Fibroblast of pulmonary artery (primary cell): ENCODE results near the gene DOCK10.
A peak's percentile ranks its signal among the peaks of the same experiment; 100 is the strongest.

Source experiments
- DNase-seq: peaks from one replicate; pipeline ENCODE4 v3.0.0-alpha.2; 2010; ENCODE audit warnings: low read depth
- H3K4me3 ChIP-seq: replicated peaks from 2 replicates; pipeline ENCODE4 v1.5.1; 2011; ENCODE audit warnings: low read depth, mild to moderate bottlenecking, control low read depth, low read length, moderate library complexity
- CTCF ChIP-seq: IDR thresholded peaks from 2 replicates; pipeline ENCODE4 v1.5.1; 2011; ENCODE audit warnings: mild to moderate bottlenecking, control low read depth, low read length, inconsistent platforms; ENCODE audit errors: missing control alignments

Gene DOCK10

GRCh38 chr2:224887141-224887540, 155.1 kb downstream of the DOCK10 start:
- DNase-seq: peak; percentile 54
- H3K4me3 ChIP-seq: no peak overlapping the region
- peak; percentile 1 for TF ChIP-seq CTCF

DNA sequence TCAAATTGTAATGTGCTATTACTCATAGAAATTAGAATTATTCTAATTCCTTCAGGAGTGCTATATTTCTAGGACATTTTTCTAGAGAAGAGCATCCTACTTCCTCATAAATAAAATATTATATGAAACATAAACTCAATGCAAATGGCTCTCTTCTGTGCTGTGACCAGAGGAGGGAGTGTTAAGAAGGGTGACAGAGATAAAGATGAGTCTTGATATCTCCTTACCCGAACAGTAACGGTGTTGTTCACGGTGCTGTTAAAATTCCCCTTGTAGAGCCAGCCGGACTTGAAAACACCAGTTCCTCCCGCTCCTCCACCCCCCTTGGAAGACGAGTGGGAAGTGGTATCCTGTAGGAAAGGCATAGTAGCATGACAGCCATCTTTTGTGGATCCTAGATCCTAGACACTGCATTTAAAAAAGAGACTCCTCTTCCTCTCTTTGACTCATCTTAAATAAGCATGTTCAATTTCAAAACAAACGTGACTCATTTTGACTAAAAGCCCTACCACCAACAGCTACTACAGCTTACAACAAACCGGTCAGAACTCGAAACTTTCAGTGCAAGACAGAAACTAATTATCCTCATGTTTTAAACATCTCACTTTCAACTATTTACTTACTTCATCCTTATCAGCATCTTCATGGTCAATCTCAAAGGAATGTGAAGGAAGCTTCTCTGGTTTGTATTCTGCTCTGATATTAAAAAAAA, 156.3 kb downstream of the DOCK10 start:
- TF ChIP-seq CTCF: no peak
- peak overlapping the region; percentile 6 for H3K4me3 ChIP-seq
- DNase-seq: peak; percentile 68

DNA sequence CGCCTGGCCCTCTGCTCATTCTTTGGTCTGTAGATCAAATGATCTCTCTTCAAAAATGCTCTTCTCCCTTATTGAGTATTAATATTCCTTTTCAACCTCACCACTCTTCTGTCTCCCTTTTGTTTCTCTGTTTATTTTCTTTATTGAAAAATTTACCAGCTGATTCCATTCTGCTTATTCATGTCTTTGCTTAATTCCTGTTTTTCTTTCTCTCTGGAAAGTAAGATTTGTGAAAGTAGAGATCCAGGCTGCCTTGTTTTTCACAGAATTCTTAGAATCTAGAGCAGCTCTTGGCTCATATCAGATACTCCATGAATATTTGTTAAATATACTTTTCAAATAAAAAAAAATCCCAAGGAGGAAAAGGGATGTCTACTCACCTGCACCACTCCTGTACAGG, 157.0 kb downstream of the DOCK10 start:
- no peak for DNase-seq
- no peak overlapping the region for H3K4me3 ChIP-seq
- no peak for TF ChIP-seq CTCF

- no peak for TF ChIP-seq CTCF
- peak; percentile 69 for DNase-seq
- H3K4me3 ChIP-seq: no peak overlapping the region
These were observed 158.1 kb downstream of the DOCK10 start for GRCh38 chr2:224884188-224884587.

GRCh38 chr2:224883700-224884099, 158.6 kb downstream of the DOCK10 start:
- TF ChIP-seq CTCF: no peak
- no peak for DNase-seq
- no peak overlapping the region for H3K4me3 ChIP-seq

GRCh38 chr2:224883172-224883516, 159.1 kb downstream of the DOCK10 start:
- no peak overlapping the region for H3K4me3 ChIP-seq
- DNase-seq: no peak
- no peak for TF ChIP-seq CTCF

- DNase-seq: peak; percentile 80
- TF ChIP-seq CTCF: no peak
- H3K4me3 ChIP-seq: no peak overlapping the region
These were observed 159.7 kb downstream of the DOCK10 start for GRCh38 chr2:224882291-224883171.
